CD14-positive monocyte (primary cell): ENCODE data around the gene ALDH9A1. TPM values are rescaled to one million over a fixed set of nuclear protein-coding genes. Genes with fewer than 3 reads are reported as not detected.
A peak's percentile ranks its signal among the peaks of the same experiment; 100 is the strongest.

ENCODE experiments used
- DNase-seq, 3 donors: peaks; one replicate each; pipeline ENCODE4 v3.0.0-alpha.2; 2011 to 2022
- H2AFZ ChIP-seq: 2 replicates; pipeline ENCODE4 v1.6.0; 2012; ENCODE audit warnings: mild to moderate bottlenecking, low read depth, low read length, inconsistent platforms; ENCODE audit not compliant: insufficient read depth, poor library complexity, severe bottlenecking
- H3K27ac ChIP-seq, 2 donors: 1 replicate in 1 of 2; 2 replicates in 1 of 2; pipeline ENCODE4 v1.5.1; 2012 to 2013; ENCODE audit warnings: low read length in 2 of 2, control low read depth in 1 of 2, inconsistent platforms in 1 of 2, low read depth in 1 of 2, mild to moderate bottlenecking in 1 of 2
- H3K27me3 ChIP-seq, 2 donors: one replicate each; pipeline versions ENCODE4 v1.6.0 to v1.6.1; 2011 to 2013; ENCODE audit warnings: low read length in 2 of 2; ENCODE audit not compliant: control insufficient read depth in 2 of 2, insufficient read depth in 2 of 2
- H3K36me3 ChIP-seq, 2 donors: replicated peaks in 1 of 2; 1 replicate in 1 of 2; 2 replicates in 1 of 2; pipeline versions ENCODE4 v1.5.1 to v1.6.1; 2012 to 2013; ENCODE audit warnings: low read length in 2 of 2, control low read depth in 1 of 2, inconsistent platforms in 1 of 2, mild to moderate bottlenecking in 1 of 2; ENCODE audit not compliant: insufficient read depth in 2 of 2, control insufficient read depth in 1 of 2
- H3K4me1 ChIP-seq, 2 donors: 1 replicate in 1 of 2; 2 replicates in 1 of 2; pipeline versions ENCODE4 v1.5.1 to v1.6.1; 2012 to 2013; ENCODE audit warnings: low read length in 2 of 2, control low read depth in 1 of 2, inconsistent platforms in 1 of 2, mild to moderate bottlenecking in 1 of 2, moderate library complexity in 1 of 2; ENCODE audit not compliant: insufficient read depth in 2 of 2, control insufficient read depth in 1 of 2
- H3K4me2 ChIP-seq: replicated peaks from 2 replicates; pipeline ENCODE3; 2012; ENCODE audit warnings: low read length, moderate library complexity, mild to moderate bottlenecking; ENCODE audit not compliant: poor library complexity, severe bottlenecking; ENCODE audit errors: extremely low read depth
- H3K4me3 ChIP-seq, 3 experiments: fragments of 200-600 bp in 1 of 3; sonication (generic) in 1 of 3; replicated peaks in 1 of 3; 1 replicate in 2 of 3; 2 replicates in 1 of 3; pipeline ENCODE4 v1.5.1; 2011 to 2013; ENCODE audit warnings: low read length in 3 of 3, mild to moderate bottlenecking in 3 of 3, control low read depth in 2 of 3, low read depth in 2 of 3, inconsistent platforms in 1 of 3, moderate library complexity in 1 of 3
- H3K79me2 ChIP-seq: 2 replicates; pipeline ENCODE4 v1.6.0; 2012; ENCODE audit warnings: mild to moderate bottlenecking, control low read depth, inconsistent platforms, low read length, moderate library complexity; ENCODE audit not compliant: insufficient read depth
- H3K9ac ChIP-seq: 2 replicates; pipeline ENCODE4 v1.6.0; 2017; ENCODE audit warnings: low read length, mild to moderate bottlenecking; ENCODE audit not compliant: insufficient read depth, poor library complexity, severe bottlenecking
- H3K9me3 ChIP-seq, 2 donors: replicated peaks in 1 of 2; 1 replicate in 1 of 2; 2 replicates in 1 of 2; pipeline versions ENCODE4 v1.5.1 to v1.6.1; 2012 to 2013; ENCODE audit warnings: low read length in 2 of 2, control low read depth in 1 of 2; ENCODE audit not compliant: control insufficient read depth in 1 of 2, insufficient read depth in 1 of 2
- H4K20me1 ChIP-seq: 2 replicates; pipeline ENCODE4 v1.6.0; 2012; ENCODE audit warnings: mild to moderate bottlenecking, low read length, control low read depth, moderate library complexity; ENCODE audit not compliant: insufficient read depth
- H3K27ac Mint-ChIP-seq, 7 donors: one replicate each; pipeline ENCODE4 v1.8.0; 2020; ENCODE audit warnings: mild to moderate bottlenecking in 7 of 7, mixed read lengths in 7 of 7, moderate library complexity in 6 of 7, inconsistent platforms in 2 of 7
- H3K27me3 Mint-ChIP-seq, 3 donors: one replicate each; pipeline ENCODE4 v1.8.0; 2021 to 2022; ENCODE audit warnings: low read depth in 3 of 3, mild to moderate bottlenecking in 3 of 3, mixed read lengths in 3 of 3, moderate library complexity in 3 of 3, inconsistent platforms in 1 of 3
- H3K36me3 Mint-ChIP-seq, 2 donors: one replicate each; pipeline ENCODE4 v1.8.0; 2020; ENCODE audit warnings: mixed read lengths in 2 of 2, inconsistent platforms in 1 of 2, mild to moderate bottlenecking in 1 of 2
- H3K4me1 Mint-ChIP-seq: one replicate; pipeline ENCODE4 v1.8.0; 2020; ENCODE audit warnings: mild to moderate bottlenecking, mixed read lengths
- H3K4me3 Mint-ChIP-seq, 2 donors: one replicate each; pipeline ENCODE4 v1.8.0; 2020; ENCODE audit warnings: mild to moderate bottlenecking in 2 of 2, mixed read lengths in 2 of 2, moderate library complexity in 1 of 2
- H3K9me3 Mint-ChIP-seq, 7 donors: one replicate each; pipeline ENCODE4 v1.8.0; 2020 to 2022; ENCODE audit warnings: mixed read lengths in 7 of 7, mild to moderate bottlenecking in 6 of 7, moderate library complexity in 6 of 7, inconsistent platforms in 2 of 7
- CTCF ChIP-seq: fragments of 200-600 bp; IDR thresholded peaks from one replicate; pipeline ENCODE4 v1.8.0; 2022; ENCODE audit warnings: antibody characterized with exemption, mild to moderate bottlenecking
- WGBS: methylation state at CpG from one replicate; pipeline ENCODE4 v1.1.5; 2013; ENCODE audit warnings: missing lambda C conversion rate; ENCODE audit not compliant: insufficient coverage; 5-methylcytosine and 5-hydroxymethylcytosine counted together
- intact Hi-C, 2 donors: fragments of 100-400 bp; cut with micrococcal nuclease; formaldehyde crosslinking; loops; one replicate each; pipeline versions ENCODE4 v1.15.0 to v1.15.1; 2023
- polyA plus RNA-seq, 3 donors: library from polyadenylated mRNA; depleted of rRNA in 1 of 3; unstranded in 2 of 3; stranded (reverse) in 1 of 3; fragments of 300-500 nt in 2 of 3; fragments of >200 nt in 1 of 3; fragmentation: Illumina TruSeq in 2 of 3; gene quantifications; 1 replicate in 2 of 3; 2 replicates in 1 of 3; pipeline ENCODE4 v1.2.3, GENCODE V29; 2012 to 2021

ALDH9A1 gene
- polyA plus RNA-seq, 3 donors: 23.7 to 60.0 (median 57.7) TPM

- no peak overlapping the region for H2AFZ ChIP-seq
- Mint-ChIP-seq H3K27ac (peak overlapping the region in 1 of 7 donors; percentile 46), H3K27me3 (no peaks in the 10 kb centered on the region), H3K4me1 (peaks cover 10% of the 10 kb centered on the region), H3K36me3 (peaks cover 51 to 63% of the 10 kb centered on the region in 2 donors), H3K9me3 (no peaks in the 10 kb centered on the region), H3K4me3 (no peak overlapping the region)
- peaks cover 7% of the 10 kb centered on the region for H4K20me1 ChIP-seq
- 93% methylated on average over 2 of the region's 9 CpGs for WGBS
- H3K4me3 ChIP-seq: no peak overlapping the region
- H3K9ac ChIP-seq: no peak overlapping the region
- DNase-seq: no peak
- H3K9me3 ChIP-seq: no peaks in the 10 kb centered on the region
- no peak for TF ChIP-seq CTCF
- H3K27me3 ChIP-seq: no peaks in the 10 kb centered on the region
- H3K4me1 ChIP-seq: peaks cover 1 to 2% of the 10 kb centered on the region in 2 donors
- peaks cover 51 to 70% of the 10 kb centered on the region in 2 donors for H3K36me3 ChIP-seq
- H3K27ac ChIP-seq: no peak overlapping the region
- intact Hi-C loops: no loop called here
- H3K79me2 ChIP-seq: peaks cover 38% of the 10 kb centered on the region
- no peak overlapping the region for H3K4me2 ChIP-seq
These were observed 47.3 kb downstream of the ALDH9A1 start for GRCh38 chr1:165650981-165651625.

GRCh38 chr1:165648919-165649572 lies 49.3 kb downstream of the ALDH9A1 start:
- Histone ChIP-seq H3K9me3 (no peaks in the 10 kb centered on the region), H3K27ac (no peak overlapping the region), H3K36me3 (peaks cover 33 to 50% of the 10 kb centered on the region in 2 donors), H2AFZ (no peak overlapping the region), H3K9ac (no peak overlapping the region), H3K27me3 (no peaks in the 10 kb centered on the region), H3K79me2 (peaks cover 53% of the 10 kb centered on the region), H3K4me1 (peaks cover 8 to 11% of the 10 kb centered on the region in 2 donors), H4K20me1 (peaks cover 17% of the 10 kb centered on the region), H3K4me3 (no peak overlapping the region), H3K4me2 (no peak overlapping the region)
- no peaks in the 10 kb centered on the region for H3K27me3 Mint-ChIP-seq
- intact Hi-C loops: no loop called here
- no peak for TF ChIP-seq CTCF
- no peaks in the 10 kb centered on the region for H3K9me3 Mint-ChIP-seq
- peak overlapping the region in 1 of 7 donors; percentile 50 for H3K27ac Mint-ChIP-seq
- DNase-seq: no peak
- H3K36me3 Mint-ChIP-seq: peaks cover 46 to 47% of the 10 kb centered on the region in 2 donors
- peaks cover 18% of the 10 kb centered on the region for H3K4me1 Mint-ChIP-seq
- WGBS: 98% methylated on average over 6 of the region's 7 CpGs
- no peak overlapping the region for H3K4me3 Mint-ChIP-seq
